Hepatocyte (in vitro differentiated cells): ENCODE results near the gene MAPKAP1. TPM values are rescaled to one million over a fixed set of nuclear protein-coding genes. Genes with fewer than 3 reads are reported as not detected.

ENCODE experiments used
- DNase-seq: peaks from one replicate; pipeline ENCODE4 v3.0.0-alpha.2; 2016; ENCODE audit warnings: low spot score
- H2AFZ ChIP-seq: fragments of 200-600 bp; sonication (generic); 2 replicates; pipeline ENCODE4 v1.6.0; 2016; ENCODE audit warnings: antibody characterized with exemption, mild to moderate bottlenecking
- H3K27ac ChIP-seq: fragments of 200-600 bp; sonication (generic); 2 replicates; pipeline ENCODE4 v1.5.1; 2016; ENCODE audit warnings: mild to moderate bottlenecking
- H3K27me3 ChIP-seq: fragments of 200-600 bp; sonication (generic); 2 replicates; pipeline ENCODE4 v1.6.1; 2016
- H3K36me3 ChIP-seq: fragments of 200-600 bp; sonication (generic); replicated peaks from 2 replicates; pipeline ENCODE4 v1.5.1; 2016; ENCODE audit warnings: low read depth; ENCODE audit not compliant: insufficient read depth
- H3K4me1 ChIP-seq: fragments of 200-600 bp; sonication (generic); 2 replicates; pipeline ENCODE4 v1.5.1; 2016; ENCODE audit warnings: mild to moderate bottlenecking, moderate library complexity; ENCODE audit not compliant: insufficient read depth
- H3K4me2 ChIP-seq: fragments of 200-600 bp; sonication (generic); 2 replicates; pipeline ENCODE4 v1.6.0; 2016
- H3K4me3 ChIP-seq: fragments of 200-600 bp; sonication (generic); 2 replicates; pipeline ENCODE4 v1.5.1; 2016; ENCODE audit warnings: mild to moderate bottlenecking
- H3K79me2 ChIP-seq: fragments of 200-600 bp; sonication (generic); 2 replicates; pipeline ENCODE4 v1.6.0; 2017; ENCODE audit warnings: mild to moderate bottlenecking
- H3K9me2 ChIP-seq: fragments of 200-600 bp; sonication (generic); replicated peaks from 2 replicates; pipeline ENCODE4 v1.6.0; 2017; ENCODE audit warnings: mild to moderate bottlenecking; ENCODE audit not compliant: insufficient read depth
- H3K9me3 ChIP-seq: fragments of 200-600 bp; sonication (generic); 2 replicates; pipeline ENCODE4 v1.5.1; 2016; ENCODE audit warnings: low read depth, mild to moderate bottlenecking
- H4K20me1 ChIP-seq: fragments of 200-600 bp; sonication (generic); 2 replicates; pipeline ENCODE4 v1.6.0; 2016; ENCODE audit warnings: mild to moderate bottlenecking; ENCODE audit not compliant: insufficient read depth, poor library complexity, severe bottlenecking
- EZH2 ChIP-seq: fragments of 200-600 bp; sonication (generic); IDR thresholded peaks from 2 replicates; pipeline ENCODE4 v1.6.1; 2016; ENCODE audit warnings: antibody characterized with exemption, mild to moderate bottlenecking, borderline replicate concordance
- EZH2phosphoT487 ChIP-seq: fragments of 200-600 bp; sonication (generic); IDR thresholded peaks from one replicate; pipeline ENCODE4 v1.6.1; 2018; ENCODE audit warnings: antibody characterized with exemption, mild to moderate bottlenecking, low read depth, moderate library complexity; ENCODE audit not compliant: unreplicated experiment, severe bottlenecking
- WGBS: methylation state at CpG from one replicate; pipeline ENCODE4 v1.1.6; 2016; ENCODE audit warnings: low lambda C conversion rate; ENCODE audit errors: missing lambda C conversion rate; 5-methylcytosine and 5-hydroxymethylcytosine counted together
- polyA plus RNA-seq: library from polyadenylated mRNA; unstranded; fragments of >200 nt; fragmentation: Nextera tagmentation; extraction: Ambion mirVana; gene quantifications from 2 replicates; pipeline ENCODE4 v1.2.1, GENCODE V29; 2016
- total RNA-seq: library from RNA; depleted of rRNA; stranded (reverse); fragments of >200 nt; gene quantifications from 2 replicates; pipeline ENCODE4 v1.2.3, GENCODE V29; 2014
- TF ChIP-seq, protein P1 (sequence below): fragments of 200-600 bp; sonication (generic); IDR thresholded peaks from 2 replicates; pipeline ENCODE4 v1.5.1; 2016; ENCODE audit warnings: antibody characterized with exemption, mild to moderate bottlenecking; ENCODE audit not compliant: poor library complexity

MAPKAP1 gene
- total and polyA plus RNA-seq, 2 experiments from 2014 or later: 74.5 to 79.4 TPM

GRCh38 chr9:125508249-125508648 is 198.8 kb downstream of the MAPKAP1 start:
- Histone ChIP-seq H3K9me2 (no peaks in the 10 kb centered on the region), H3K27ac (no peak overlapping the region), H3K79me2 (no peaks in the 10 kb centered on the region), H3K4me2 (no peak overlapping the region), H4K20me1 (no peaks in the 10 kb centered on the region), H3K4me3 (no peak overlapping the region), H2AFZ (no peak overlapping the region), H3K9me3 (no peaks in the 10 kb centered on the region), H3K4me1 (peaks cover 9% of the 10 kb centered on the region), H3K27me3 (no peaks in the 10 kb centered on the region), H3K36me3 (no peaks in the 10 kb centered on the region)
- WGBS: 98% methylated on average over 2 of the region's 2 CpGs
- TF ChIP-seq, protein P1, sequence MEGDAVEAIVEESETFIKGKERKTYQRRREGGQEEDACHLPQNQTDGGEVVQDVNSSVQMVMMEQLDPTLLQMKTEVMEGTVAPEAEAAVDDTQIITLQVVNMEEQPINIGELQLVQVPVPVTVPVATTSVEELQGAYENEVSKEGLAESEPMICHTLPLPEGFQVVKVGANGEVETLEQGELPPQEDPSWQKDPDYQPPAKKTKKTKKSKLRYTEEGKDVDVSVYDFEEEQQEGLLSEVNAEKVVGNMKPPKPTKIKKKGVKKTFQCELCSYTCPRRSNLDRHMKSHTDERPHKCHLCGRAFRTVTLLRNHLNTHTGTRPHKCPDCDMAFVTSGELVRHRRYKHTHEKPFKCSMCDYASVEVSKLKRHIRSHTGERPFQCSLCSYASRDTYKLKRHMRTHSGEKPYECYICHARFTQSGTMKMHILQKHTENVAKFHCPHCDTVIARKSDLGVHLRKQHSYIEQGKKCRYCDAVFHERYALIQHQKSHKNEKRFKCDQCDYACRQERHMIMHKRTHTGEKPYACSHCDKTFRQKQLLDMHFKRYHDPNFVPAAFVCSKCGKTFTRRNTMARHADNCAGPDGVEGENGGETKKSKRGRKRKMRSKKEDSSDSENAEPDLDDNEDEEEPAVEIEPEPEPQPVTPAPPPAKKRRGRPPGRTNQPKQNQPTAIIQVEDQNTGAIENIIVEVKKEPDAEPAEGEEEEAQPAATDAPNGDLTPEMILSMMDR: no peak
- TF ChIP-seq EZH2phosphoT487 (no peak), EZH2 (no peak)
- DNase-seq: no peak

- Histone ChIP-seq H3K27ac (no peak overlapping the region), H3K4me1 (peaks cover 8% of the 10 kb centered on the region), H3K9me2 (no peaks in the 10 kb centered on the region), H3K27me3 (no peaks in the 10 kb centered on the region), H3K79me2 (no peaks in the 10 kb centered on the region), H3K4me2 (no peak overlapping the region), H4K20me1 (no peaks in the 10 kb centered on the region), H3K4me3 (no peak overlapping the region), H3K9me3 (no peaks in the 10 kb centered on the region), H2AFZ (no peak overlapping the region), H3K36me3 (no peaks in the 10 kb centered on the region)
- TF ChIP-seq EZH2phosphoT487: no peak
- no peak for TF ChIP-seq EZH2
- TF ChIP-seq, protein P1: no peak
- no peak for DNase-seq
- WGBS: 81% methylated on average over 5 of the region's 5 CpGs
These were observed 199.8 kb downstream of the MAPKAP1 start for GRCh38 chr9:125507226-125507625.

DNA sequence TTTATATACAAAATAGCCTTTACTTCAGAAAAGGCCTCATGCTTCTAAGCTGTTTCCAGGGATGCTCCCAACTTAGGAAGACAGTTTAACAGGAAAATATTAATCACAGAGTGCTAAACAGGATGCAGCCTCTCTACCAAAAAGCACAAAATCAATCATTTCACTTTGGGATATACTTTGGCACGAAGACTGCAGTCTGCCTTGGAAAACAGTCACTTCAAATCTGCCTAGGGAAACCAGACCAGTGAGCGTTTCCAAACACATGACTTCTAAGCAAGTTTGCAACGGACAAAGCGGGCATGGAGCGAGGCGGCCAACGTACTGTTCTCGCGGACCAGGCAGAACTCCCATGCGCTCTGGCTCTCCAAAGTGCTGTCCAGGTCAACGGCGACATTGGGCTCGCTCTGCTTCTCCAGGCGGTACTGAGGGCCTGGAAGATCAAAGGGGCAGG is 201.0 kb downstream of the MAPKAP1 start:
- Histone ChIP-seq H3K4me1 (no peaks in the 10 kb centered on the region), H3K9me2 (no peaks in the 10 kb centered on the region), H3K4me3 (no peak overlapping the region), H3K4me2 (no peak overlapping the region), H4K20me1 (no peaks in the 10 kb centered on the region), H3K27me3 (no peaks in the 10 kb centered on the region), H3K9me3 (no peaks in the 10 kb centered on the region), H3K36me3 (no peaks in the 10 kb centered on the region), H2AFZ (no peak overlapping the region), H3K27ac (peak overlapping the region; percentile 38), H3K79me2 (no peaks in the 10 kb centered on the region)
- no peak for DNase-seq
- 78% methylated on average over 14 of the region's 14 CpGs for WGBS
- TF ChIP-seq, protein P1: no peak
- TF ChIP-seq EZH2: no peak
- no peak for TF ChIP-seq EZH2phosphoT487

DNA sequence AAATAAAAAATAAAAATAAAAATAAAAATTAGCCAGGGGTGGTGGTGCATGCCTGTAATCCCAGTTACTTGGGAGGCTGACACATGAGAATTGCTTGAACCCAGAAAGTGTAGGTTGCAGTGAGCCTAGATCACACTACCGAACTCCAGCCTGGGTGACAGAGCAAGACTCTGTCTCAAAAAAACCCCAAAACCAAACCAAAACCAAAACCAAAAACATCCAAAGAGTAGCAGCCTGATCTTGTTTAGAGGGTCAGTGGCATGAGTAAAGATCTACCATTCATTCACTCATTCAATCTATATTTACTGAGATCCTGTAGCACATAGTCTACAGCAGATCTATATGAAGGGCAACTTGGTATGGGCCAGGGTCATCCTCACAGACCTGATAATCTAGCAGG is 202.4 kb downstream of the MAPKAP1 start:
- 100% methylated on average over 1 of the region's 1 CpG for WGBS
- no peaks in the 10 kb centered on the region for H3K36me3 ChIP-seq
- no peaks in the 10 kb centered on the region for H3K79me2 ChIP-seq
- no peaks in the 10 kb centered on the region for H4K20me1 ChIP-seq
- no peak for TF ChIP-seq EZH2
- TF ChIP-seq EZH2phosphoT487: no peak
- no peaks in the 10 kb centered on the region for H3K27me3 ChIP-seq
- H3K4me2 ChIP-seq: no peak overlapping the region
- DNase-seq: no peak
- H3K9me3 ChIP-seq: no peaks in the 10 kb centered on the region
- no peaks in the 10 kb centered on the region for H3K9me2 ChIP-seq
- H3K4me3 ChIP-seq: no peak overlapping the region
- no peak overlapping the region for H3K27ac ChIP-seq
- no peaks in the 10 kb centered on the region for H3K4me1 ChIP-seq
- H2AFZ ChIP-seq: no peak overlapping the region
